ENCODE results near the gene RTTN. TPM values are rescaled to one million over a fixed set of nuclear protein-coding genes. Genes with fewer than 3 reads are reported as not detected.
"Not testable (repeated sequence)": the region's sequence is repeated elsewhere in the genome, so short reads cannot be mapped to it uniquely, and the experiment has no call there.

RTTN gene
- total RNA-seq, 2 experiments from 2014 or later: 27.0 to 27.2 TPM

DNA sequence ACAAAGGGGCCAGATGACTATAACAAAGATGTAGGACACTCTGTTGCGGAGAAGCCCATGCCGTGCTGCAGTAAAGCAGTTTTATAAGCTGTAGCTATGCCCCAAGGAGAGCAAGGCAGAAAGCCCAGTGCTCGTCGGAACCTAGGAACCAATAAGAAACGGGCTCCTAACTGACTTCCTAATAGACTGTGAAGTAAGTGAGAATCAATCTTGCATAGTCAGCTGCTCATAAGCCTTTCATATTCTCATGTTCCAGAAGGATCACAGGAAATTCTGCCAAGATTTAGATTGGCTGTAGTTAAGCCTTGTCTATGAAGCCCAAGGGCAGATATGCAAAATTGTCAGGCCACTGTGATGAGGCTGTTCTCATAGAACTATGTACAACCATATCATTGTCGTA, 98.4 kb downstream of the RTTN start:
- intact Hi-C loops (cut with micrococcal nuclease): no loop called here
- Mint-ChIP-seq H3K9me3 (no peaks in the 10 kb centered on the region), H3K4me1 (ENCODE audit: low read depth) (no peaks in the 10 kb centered on the region), H3K27me3 (no peaks in the 10 kb centered on the region), H3K27ac (no peak overlapping the region), H3K4me3 (no peak overlapping the region), H3K36me3 (ENCODE audit: low read depth) (peaks cover 64% of the 10 kb centered on the region)
- DNase-seq: no peak
- TF ChIP-seq, protein P1, sequence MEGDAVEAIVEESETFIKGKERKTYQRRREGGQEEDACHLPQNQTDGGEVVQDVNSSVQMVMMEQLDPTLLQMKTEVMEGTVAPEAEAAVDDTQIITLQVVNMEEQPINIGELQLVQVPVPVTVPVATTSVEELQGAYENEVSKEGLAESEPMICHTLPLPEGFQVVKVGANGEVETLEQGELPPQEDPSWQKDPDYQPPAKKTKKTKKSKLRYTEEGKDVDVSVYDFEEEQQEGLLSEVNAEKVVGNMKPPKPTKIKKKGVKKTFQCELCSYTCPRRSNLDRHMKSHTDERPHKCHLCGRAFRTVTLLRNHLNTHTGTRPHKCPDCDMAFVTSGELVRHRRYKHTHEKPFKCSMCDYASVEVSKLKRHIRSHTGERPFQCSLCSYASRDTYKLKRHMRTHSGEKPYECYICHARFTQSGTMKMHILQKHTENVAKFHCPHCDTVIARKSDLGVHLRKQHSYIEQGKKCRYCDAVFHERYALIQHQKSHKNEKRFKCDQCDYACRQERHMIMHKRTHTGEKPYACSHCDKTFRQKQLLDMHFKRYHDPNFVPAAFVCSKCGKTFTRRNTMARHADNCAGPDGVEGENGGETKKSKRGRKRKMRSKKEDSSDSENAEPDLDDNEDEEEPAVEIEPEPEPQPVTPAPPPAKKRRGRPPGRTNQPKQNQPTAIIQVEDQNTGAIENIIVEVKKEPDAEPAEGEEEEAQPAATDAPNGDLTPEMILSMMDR (IDR thresholded peaks at IDR 0.05): no peak
- ChIA-PET POLR2A (no interaction called here), CTCF (no interaction called here)
- no peak for ATAC-seq

DNA sequence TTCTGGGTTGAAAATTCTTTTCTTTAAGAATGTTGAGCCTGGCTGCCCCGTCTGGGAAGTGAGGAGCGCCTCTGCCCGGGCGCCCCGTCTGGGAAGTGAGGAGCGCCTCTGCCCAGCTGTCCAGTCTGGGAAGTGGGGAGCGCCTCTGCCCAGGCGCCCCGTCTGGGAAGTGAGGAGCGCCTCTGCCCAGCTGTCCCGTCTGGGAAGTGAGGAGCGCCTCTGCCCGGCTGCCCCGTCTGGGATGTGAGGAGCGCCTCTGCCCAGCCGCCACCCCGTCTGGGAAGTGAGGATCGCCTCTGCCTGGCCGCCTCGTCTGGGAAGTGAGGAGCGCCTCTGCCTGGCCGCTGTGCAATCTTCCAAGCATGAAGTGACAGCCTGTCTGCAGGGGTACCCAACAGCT, 102.6 kb downstream of the RTTN start:
- POLR2A ChIA-PET; intact Hi-C loops (cut with micrococcal nuclease); DNase-seq; H3K27ac Mint-ChIP-seq; ATAC-seq; H3K4me1 Mint-ChIP-seq (ENCODE audit: low read depth); H3K4me3 Mint-ChIP-seq; H3K27me3 Mint-ChIP-seq; H3K9me3 Mint-ChIP-seq; CTCF ChIA-PET: not testable (repeated sequence)
- peaks cover 64% of the 10 kb centered on the region for H3K36me3 Mint-ChIP-seq (ENCODE audit: low read depth)

DNA sequence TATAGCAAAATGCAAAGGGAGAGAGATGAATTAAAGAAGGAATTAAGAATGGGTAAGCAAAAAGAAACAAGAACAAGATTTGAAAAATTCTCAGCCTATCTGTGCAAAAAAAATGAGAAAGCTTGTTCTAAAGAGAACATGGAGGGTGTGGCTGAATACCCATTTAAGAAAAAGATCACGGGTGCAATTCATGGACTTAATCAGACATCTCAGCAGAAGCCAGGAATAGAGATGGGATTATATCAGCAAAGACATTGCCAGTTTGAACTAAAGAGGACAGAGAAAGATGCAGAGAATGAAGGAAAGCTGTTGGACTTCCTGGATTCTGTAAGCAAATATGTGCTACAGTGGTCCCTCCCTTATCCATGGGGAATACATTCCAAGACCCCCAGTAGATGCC, 115.6 kb downstream of the RTTN start:
- TF ChIP-seq, protein P1 (IDR thresholded peaks at IDR 0.05): no peak
- H3K36me3 Mint-ChIP-seq (ENCODE audit: low read depth): peaks cover 14% of the 10 kb centered on the region
- intact Hi-C loops (cut with micrococcal nuclease): loop anchor here (5.0 to 10.0 kb wide), 2 partner anchors 453 to 1245 kb away; no protein-coding TSS in a partner anchor
- H3K4me3 Mint-ChIP-seq: no peak overlapping the region
- DNase-seq (no peak), ATAC-seq (no peak)
- H3K9me3 Mint-ChIP-seq: no peaks in the 10 kb centered on the region
- ChIA-PET POLR2A (no interaction called here), CTCF (no interaction called here)
- no peak overlapping the region for H3K27ac Mint-ChIP-seq
- H3K4me1 Mint-ChIP-seq (ENCODE audit: low read depth): no peaks in the 10 kb centered on the region
- H3K27me3 Mint-ChIP-seq: no peaks in the 10 kb centered on the region

DNA sequence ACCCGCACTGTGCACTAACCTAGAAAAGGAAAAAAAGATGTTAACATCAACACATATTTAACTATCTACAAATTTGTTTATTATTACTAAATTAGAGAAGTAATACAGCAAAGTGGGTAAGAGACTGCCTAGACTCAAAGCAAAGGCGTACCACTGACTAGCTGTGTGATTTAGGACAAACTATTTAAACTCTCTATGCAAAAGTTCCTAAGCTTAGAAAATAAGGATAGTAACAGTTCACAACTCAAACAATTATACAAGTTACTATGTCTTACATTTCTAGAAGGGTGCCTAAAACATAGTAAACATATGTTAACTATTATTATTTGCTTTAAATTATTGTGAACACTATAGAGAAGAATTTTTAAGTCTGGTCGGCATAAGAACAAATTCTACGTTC, 119.4 kb downstream of the RTTN start:
- intact Hi-C loops (cut with micrococcal nuclease): loop anchor here (5.0 to 10.0 kb wide), 2 partner anchors 449 to 1241 kb away; no protein-coding TSS in a partner anchor
- ChIA-PET POLR2A (interaction anchor here (0.7 to 0.8 kb wide), 2 partner anchors 163 to 424 kb away, joined by 3 read pairs; no protein-coding TSS in a partner anchor), CTCF (interaction anchor here (0.7 to 1.7 kb wide), 8 partner anchors 10 to 470 kb away, joined by 3 to 8 read pairs (median 4); no protein-coding TSS in a partner anchor)
- no peak for ATAC-seq
- Mint-ChIP-seq H3K4me3 (no peak overlapping the region), H3K27me3 (no peaks in the 10 kb centered on the region), H3K4me1 (ENCODE audit: low read depth) (no peaks in the 10 kb centered on the region), H3K36me3 (ENCODE audit: low read depth) (peaks cover 12% of the 10 kb centered on the region), H3K9me3 (no peaks in the 10 kb centered on the region), H3K27ac (no peak overlapping the region)
- TF ChIP-seq, protein P1 (IDR thresholded peaks at IDR 0.05): no peak
- DNase-seq: no peak

GRCh38 chr18:70085641-70086040, 119.8 kb downstream of the RTTN start:
- POLR2A ChIA-PET: interaction anchor here (0.7 to 0.8 kb wide), 2 partner anchors 163 to 423 kb away, joined by 3 read pairs; no protein-coding TSS in a partner anchor
- Mint-ChIP-seq H3K36me3 (ENCODE audit: low read depth) (peaks cover 12% of the 10 kb centered on the region), H3K27ac (no peak overlapping the region), H3K4me1 (ENCODE audit: low read depth) (no peaks in the 10 kb centered on the region), H3K4me3 (no peak overlapping the region), H3K9me3 (no peaks in the 10 kb centered on the region), H3K27me3 (no peaks in the 10 kb centered on the region)
- TF ChIP-seq, protein P1 (IDR thresholded peaks at IDR 0.05): no peak
- CTCF ChIA-PET: interaction anchor here (0.7 to 1.5 kb wide), 6 partner anchors 11 to 470 kb away, joined by 3 to 4 read pairs (median 4); no protein-coding TSS in a partner anchor
- intact Hi-C loops (cut with micrococcal nuclease): loop anchor here (5.0 to 10.0 kb wide), 2 partner anchors 448 to 1241 kb away; no protein-coding TSS in a partner anchor
- no peak for DNase-seq
- ATAC-seq: no peak

All from activated CD8-positive, alpha-beta T cell treated with anti-CD3 and anti-CD28 coated beads for 36 hours (primary cell).